Testis (tissue), 3 donors: ENCODE data around the gene EXOSC6. TPM values are rescaled to one million over a fixed set of nuclear protein-coding genes. Genes with fewer than 3 reads are reported as not detected.
A peak's percentile ranks its signal among the peaks of the same experiment; 100 is the strongest.
"Not testable (repeated sequence)": the region's sequence is repeated elsewhere in the genome, so short reads cannot be mapped to it uniquely, and the experiment has no call there.

Experiments used
- DNase-seq: peaks from one replicate; pipeline ENCODE4 v3.0.0-alpha.2; 2019
- H3K27ac ChIP-seq, 2 donors: fragments of 200-600 bp; sonication (generic); one replicate each; pipeline ENCODE4 v1.5.1; 2019
- H3K27me3 ChIP-seq: fragments of 200-600 bp; sonication (generic); one replicate; pipeline ENCODE4 v1.5.1; 2019
- H3K36me3 ChIP-seq: fragments of 200-600 bp; sonication (generic); one replicate; pipeline ENCODE4 v1.5.1; 2017; ENCODE audit warnings: low read depth; ENCODE audit errors: missing control alignments
- H3K4me1 ChIP-seq: fragments of 200-600 bp; sonication (generic); one replicate; pipeline ENCODE4 v1.5.1; 2019
- H3K4me3 ChIP-seq, 2 donors: fragments of 200-600 bp; sonication (generic); one replicate each; pipeline ENCODE4 v1.5.1; 2017 to 2019
- H3K9me3 ChIP-seq: fragments of 200-600 bp; sonication (generic); one replicate; pipeline ENCODE4 v1.5.1; 2017
- POLR2A ChIP-seq: fragments of 450-650 bp; IDR thresholded peaks from one replicate; pipeline ENCODE4 v1.6.1; 2017; ENCODE audit warnings: antibody characterized with exemption, mild to moderate bottlenecking, moderate library complexity
- WGBS, 2 donors: methylation state at CpG; one replicate each; pipeline ENCODE4 v1.1.5; 2018; 5-methylcytosine and 5-hydroxymethylcytosine counted together
- intact Hi-C: fragments of 100-400 bp; cut with DNase I; formaldehyde crosslinking; loops from one replicate; pipeline ENCODE4 v1.15.1; 2023; ENCODE audit warnings: low total_unique reads
- polyA plus RNA-seq: library from polyadenylated mRNA; stranded (reverse); fragments of 350-450 nt; fragmentation: Illumina TruSeq; extraction: RNeasy Lipid Tissue Mini Kit (QIAGEN cat#74804); gene quantifications from one replicate; pipeline ENCODE4 v1.2.3, GENCODE V29; 2014; ENCODE audit warnings: low read depth, low replicate concordance; ENCODE audit not compliant: insufficient read depth
- total RNA-seq, 2 donors: library from RNA; depleted of rRNA; stranded (reverse); fragments of >200 nt; gene quantifications; one replicate each; pipeline ENCODE4 v1.2.3, GENCODE V29; 2016
- TF ChIP-seq, protein P1 (sequence below), 3 experiments: fragments of 450-650 bp in 2 of 3; fragments of 200-600 bp in 1 of 3; sonication (generic) in 1 of 3; IDR thresholded peaks; one replicate each; pipeline ENCODE4 v1.5.1; 2016 to 2019; ENCODE audit warnings: antibody characterized with exemption in 3 of 3, mild to moderate bottlenecking in 2 of 3, moderate library complexity in 1 of 3

EXOSC6 gene
- total and polyA plus RNA-seq, 3 donors from 2014 or later, result 9.4 to 38.6 (median 33.6) TPM

DNA sequence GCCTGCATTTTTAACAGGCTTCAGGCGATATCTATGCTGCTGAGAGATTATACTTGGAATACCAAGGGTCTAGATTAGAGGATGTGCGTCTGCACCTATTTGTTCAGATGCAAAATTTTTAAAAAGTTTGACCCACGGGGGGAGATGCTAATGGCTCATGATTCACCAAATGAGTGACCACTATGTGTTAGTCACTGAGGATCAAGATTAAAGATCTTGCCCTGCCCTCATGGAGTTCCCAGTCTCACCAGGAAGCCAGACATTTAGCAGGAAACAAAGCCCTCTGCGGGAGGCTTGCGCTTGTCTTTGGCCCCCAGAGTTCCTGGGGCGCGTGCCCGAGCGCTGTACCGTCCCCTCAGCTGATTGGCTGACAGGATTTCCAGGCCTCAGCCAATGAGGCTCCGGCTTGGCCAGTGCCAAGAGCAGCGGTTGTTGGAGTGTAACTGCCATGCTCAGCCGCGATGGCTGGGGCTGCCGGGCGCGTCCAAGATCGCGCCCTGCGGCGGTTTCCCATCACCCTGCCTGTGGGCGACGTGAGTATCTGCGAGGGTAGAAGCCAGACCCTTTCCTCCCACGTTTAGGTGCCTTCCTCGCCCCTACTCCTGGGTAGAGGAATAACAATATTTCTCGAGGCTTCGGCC is 42.8 kb upstream of the EXOSC6 start:
- intact Hi-C loops, result no loop called here
- WGBS, 2 donors, result 64 to 77% methylated on average over 15 to 28 of the region's 28 CpGs
- DNase-seq, result peak; percentile 70

DNA sequence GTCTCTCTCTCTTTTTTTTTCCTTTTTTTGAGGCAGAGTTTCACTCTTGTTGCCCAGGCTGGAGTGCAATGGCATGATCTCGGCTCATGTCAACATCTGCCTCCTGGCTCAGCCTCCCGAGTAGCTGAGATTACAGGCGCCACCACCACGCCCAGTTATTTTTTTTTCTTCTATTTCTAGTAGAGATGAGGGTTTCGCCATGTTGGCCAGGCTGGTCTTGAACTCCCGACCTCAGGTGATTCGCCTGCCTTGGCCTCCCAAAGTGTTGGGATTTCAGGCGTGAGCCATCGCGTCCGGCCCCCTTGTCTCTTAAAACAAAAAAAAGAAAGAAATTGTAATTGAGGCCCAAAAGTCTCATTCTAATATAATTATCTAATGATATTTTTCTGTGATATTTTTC is 40.4 kb upstream of the EXOSC6 start:
- H3K9me3 ChIP-seq, H3K27ac ChIP-seq, H3K4me1 ChIP-seq, H3K4me3 ChIP-seq, H3K36me3 ChIP-seq, H3K27me3 ChIP-seq, intact Hi-C loops, DNase-seq: not testable (repeated sequence)
- whole genome bisulfite sequencing, 2 donors, result 92 to 94% methylated on average over 11 of the region's 11 CpGs

More for the DNA sequence above, 42.8 kb upstream of the EXOSC6 start:
- Histone ChIP-seq H3K27ac (peak overlapping the region in 1 of 2 donors; percentile 20), H3K4me3 (peak overlapping the region; percentile 19 to 53), H3K27me3 (no peaks in the 10 kb centered on the region), H3K36me3 (no peaks in the 10 kb centered on the region), H3K4me1 (peaks cover 4% of the 10 kb centered on the region), H3K9me3 (no peaks in the 10 kb centered on the region)
- TF ChIP-seq POLR2A, result no peak
- TF ChIP-seq, protein P1, sequence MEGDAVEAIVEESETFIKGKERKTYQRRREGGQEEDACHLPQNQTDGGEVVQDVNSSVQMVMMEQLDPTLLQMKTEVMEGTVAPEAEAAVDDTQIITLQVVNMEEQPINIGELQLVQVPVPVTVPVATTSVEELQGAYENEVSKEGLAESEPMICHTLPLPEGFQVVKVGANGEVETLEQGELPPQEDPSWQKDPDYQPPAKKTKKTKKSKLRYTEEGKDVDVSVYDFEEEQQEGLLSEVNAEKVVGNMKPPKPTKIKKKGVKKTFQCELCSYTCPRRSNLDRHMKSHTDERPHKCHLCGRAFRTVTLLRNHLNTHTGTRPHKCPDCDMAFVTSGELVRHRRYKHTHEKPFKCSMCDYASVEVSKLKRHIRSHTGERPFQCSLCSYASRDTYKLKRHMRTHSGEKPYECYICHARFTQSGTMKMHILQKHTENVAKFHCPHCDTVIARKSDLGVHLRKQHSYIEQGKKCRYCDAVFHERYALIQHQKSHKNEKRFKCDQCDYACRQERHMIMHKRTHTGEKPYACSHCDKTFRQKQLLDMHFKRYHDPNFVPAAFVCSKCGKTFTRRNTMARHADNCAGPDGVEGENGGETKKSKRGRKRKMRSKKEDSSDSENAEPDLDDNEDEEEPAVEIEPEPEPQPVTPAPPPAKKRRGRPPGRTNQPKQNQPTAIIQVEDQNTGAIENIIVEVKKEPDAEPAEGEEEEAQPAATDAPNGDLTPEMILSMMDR (IDR thresholded peaks at IDR 0.05), result no peak

GRCh38 chr16:70290949-70291519 is 39.3 kb upstream of the EXOSC6 start:
- peaks cover 8% of the 10 kb centered on the region for H3K4me1 ChIP-seq
- H3K9me3 ChIP-seq, result no peaks in the 10 kb centered on the region
- H3K36me3 ChIP-seq, result no peaks in the 10 kb centered on the region
- no peak for DNase-seq
- no peaks in the 10 kb centered on the region for H3K27me3 ChIP-seq
- intact Hi-C loops, result no loop called here
- no peak overlapping the region for H3K27ac ChIP-seq
- TF ChIP-seq, protein P1 (IDR thresholded peaks at IDR 0.05), result no peak
- TF ChIP-seq POLR2A, result no peak
- H3K4me3 ChIP-seq, result no peak overlapping the region

DNA sequence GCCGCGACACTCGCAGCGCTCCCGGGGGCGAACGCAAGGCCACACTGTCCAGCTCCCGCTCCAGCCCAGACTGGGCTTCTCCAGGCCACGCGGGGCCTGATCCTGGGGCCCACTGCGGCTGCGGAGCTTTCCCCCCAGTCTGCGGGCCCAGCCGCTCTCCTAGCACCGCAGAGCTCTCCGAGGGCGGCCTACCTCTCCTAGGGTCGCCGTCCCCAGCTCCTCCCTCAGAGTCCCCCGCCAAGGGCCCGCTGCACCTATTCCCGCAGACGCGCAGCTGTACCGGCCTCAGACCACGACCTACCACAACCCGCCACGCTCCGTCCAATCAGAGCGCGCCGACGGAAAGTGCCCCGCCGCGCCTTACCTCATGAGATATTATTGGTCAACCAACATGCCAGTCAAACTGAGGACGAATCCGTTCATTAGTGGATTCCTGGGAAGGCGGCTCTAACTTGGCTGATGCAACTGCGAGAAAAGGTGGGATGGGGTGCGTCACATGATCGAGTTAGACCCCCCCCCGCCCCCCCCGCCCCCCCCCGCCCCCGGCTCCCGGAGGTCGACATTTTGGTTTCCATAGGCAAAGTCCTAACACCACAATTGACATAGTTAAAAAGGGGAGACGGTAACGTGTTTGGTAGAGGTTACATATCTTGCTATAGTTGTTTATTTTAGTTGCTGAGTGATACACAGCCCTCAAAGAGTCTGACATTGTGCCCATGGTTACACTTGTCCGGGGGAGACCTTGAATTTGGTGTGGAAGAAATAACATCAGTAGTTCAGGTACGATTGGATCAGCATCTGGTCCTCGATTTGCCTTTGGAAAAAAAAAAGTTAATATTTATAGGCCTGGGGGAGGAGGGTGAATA is 37.7 kb upstream of the EXOSC6 start, which contains the start of gene AARS1:
Gene AARS1 (minus strand): TSS at position 278 of the 866 bp plus-strand sequence. CDS start 6,743 bp downstream, outside the sequence.
- Histone ChIP-seq H3K4me1 (peaks cover 8% of the 10 kb centered on the region), H3K9me3 (no peaks in the 10 kb centered on the region), H3K4me3 (peak within 1 kb of the TSS; percentile 66 to 98), H3K36me3 (no peaks in the 10 kb centered on the region), H3K27ac (peak within 1 kb of the TSS; percentile 87), H3K27me3 (no peaks in the 10 kb centered on the region)
- 1 to 2% methylated on average over 39 to 43 of the region's 53 CpGs for WGBS, 2 donors
- TF ChIP-seq, protein P1 (IDR thresholded peaks at IDR 0.05), result no peak
- no peak for TF ChIP-seq POLR2A
- peak; percentile 99 for DNase-seq
- intact Hi-C loops, result no loop called here

DNA sequence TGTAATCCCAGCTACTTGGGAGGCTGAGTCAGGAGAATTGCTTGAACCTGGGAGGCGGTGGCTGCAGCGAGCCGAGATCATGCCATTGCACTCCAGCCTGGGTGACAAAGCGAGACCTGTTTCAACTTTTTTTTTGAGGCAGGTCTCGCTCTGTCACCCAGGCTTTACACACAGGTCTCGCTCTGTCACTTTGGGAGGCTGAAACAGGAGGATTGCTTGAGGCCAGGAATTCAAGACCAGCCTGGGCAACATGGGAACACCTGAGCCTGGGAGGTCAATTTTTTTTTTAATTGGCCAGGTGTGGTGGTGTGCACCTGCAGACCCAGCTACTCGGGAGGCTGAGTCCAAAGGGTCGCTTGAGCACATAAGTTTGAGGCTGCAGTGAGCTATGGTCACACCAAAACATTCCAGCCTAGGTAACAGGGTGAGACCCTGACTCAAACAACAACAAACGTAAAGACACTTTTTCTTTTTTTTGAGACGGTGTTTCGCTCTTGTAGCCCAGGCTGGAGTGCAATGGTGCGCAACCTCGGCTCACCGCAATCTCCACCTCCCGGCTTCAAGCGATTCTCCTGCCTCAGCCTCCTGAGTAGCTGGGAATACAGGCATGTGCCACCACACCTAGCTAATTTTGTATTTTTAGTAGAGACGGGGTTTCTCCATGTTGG is 35.7 kb upstream of the EXOSC6 start:
- H3K27me3 ChIP-seq, intact Hi-C loops, DNase-seq, H3K4me1 ChIP-seq, H3K4me3 ChIP-seq, H3K36me3 ChIP-seq, H3K27ac ChIP-seq, H3K9me3 ChIP-seq: not testable (repeated sequence)
- 60 to 74% methylated on average over 17 of the region's 17 CpGs for WGBS, 2 donors
